Measurements from ENCODE around the gene NFIA.
"Not testable (repeated sequence)": the region's sequence is repeated elsewhere in the genome, so short reads cannot be mapped to it uniquely, and the experiment has no call there.

The NFIA gene

GRCh38 chr1:61462628-61463027, 380.3 kb downstream of the NFIA start:
- DNase-seq, result no peak

DNA sequence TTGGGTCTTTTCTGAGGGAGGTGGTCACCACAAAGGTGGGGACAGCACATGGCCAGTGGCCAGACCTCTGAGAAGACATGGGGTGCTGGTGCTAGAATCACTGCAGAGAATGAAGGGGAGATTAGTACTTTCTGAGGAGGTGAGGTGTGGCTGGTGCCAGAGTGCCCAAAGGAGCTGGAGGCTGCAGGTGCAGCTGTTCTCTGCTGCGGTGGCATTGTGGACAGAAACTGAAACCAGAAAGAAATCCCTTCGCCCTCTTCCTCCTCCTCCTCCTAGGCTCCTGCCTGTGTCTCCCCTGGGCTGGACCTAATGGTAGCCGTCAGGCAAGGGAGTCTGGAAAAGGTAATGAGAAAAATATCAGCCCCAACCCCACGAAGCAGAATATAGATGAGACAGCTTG, 380.9 kb downstream of the NFIA start:
- DNase-seq, result no peak

GRCh38 chr1:61467836-61468235, 385.5 kb downstream of the NFIA start:
- DNase-seq, result not testable (repeated sequence)

GRCh38 chr1:61469365-61469764, 387.0 kb downstream of the NFIA start:
- DNase-seq, result no peak

DNA sequence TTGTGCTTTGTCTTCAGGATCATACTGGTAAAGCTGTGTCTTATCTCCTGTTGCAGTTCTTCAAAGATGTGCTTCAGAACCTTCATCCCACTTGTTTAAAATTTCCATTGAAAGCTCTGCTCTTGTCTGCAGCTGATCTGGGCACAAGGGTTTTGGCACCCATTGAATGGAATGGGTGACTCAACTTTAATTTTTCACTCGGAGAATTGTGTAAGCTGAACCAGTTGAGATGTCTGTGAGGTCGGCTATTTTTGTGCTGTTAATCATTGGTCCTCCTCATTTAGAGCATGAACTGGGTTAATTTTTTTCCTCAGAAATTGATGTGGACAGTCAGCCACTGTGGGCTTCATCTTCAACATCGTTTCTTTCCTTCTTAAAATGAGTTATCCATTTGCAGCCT, 390.5 kb downstream of the NFIA start:
- DNase-seq, result no peak

- no peak for DNase-seq
Observed at GRCh38 chr1:61474269-61474817, 392.0 kb downstream of the NFIA start.

DNA sequence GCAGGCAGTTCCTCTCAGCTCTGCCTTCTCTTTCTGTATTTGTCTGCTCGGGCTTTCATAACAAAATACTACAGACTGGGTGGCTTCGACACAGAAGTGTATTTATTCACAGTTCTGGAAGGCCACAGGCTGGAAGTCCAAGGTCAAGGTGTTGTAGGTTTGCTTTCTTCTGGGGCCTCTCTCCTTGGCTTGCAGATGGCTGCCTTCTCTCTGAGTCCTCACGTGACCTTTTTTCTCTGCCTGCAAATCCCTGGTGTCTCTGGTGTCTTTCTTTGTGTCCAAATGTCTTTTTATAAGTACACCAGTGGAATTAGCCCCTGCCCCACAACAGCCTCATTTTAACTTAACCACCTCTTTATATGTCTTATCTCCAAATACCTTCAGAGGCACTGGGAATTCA, 392.6 kb downstream of the NFIA start:
- DNase-seq, result no peak

- DNase-seq, result no peak
Observed at GRCh38 chr1:61477301-61477700, 394.9 kb downstream of the NFIA start.

GRCh38 chr1:61480273-61480935, 398.0 kb downstream of the NFIA start:
- DNase-seq, result no peak

- no peak for DNase-seq
Observed at GRCh38 chr1:61481315-61481715, 399.0 kb downstream of the NFIA start.

- DNase-seq, result no peak
Observed at GRCh38 chr1:61482170-61482734, 399.9 kb downstream of the NFIA start.

DNA sequence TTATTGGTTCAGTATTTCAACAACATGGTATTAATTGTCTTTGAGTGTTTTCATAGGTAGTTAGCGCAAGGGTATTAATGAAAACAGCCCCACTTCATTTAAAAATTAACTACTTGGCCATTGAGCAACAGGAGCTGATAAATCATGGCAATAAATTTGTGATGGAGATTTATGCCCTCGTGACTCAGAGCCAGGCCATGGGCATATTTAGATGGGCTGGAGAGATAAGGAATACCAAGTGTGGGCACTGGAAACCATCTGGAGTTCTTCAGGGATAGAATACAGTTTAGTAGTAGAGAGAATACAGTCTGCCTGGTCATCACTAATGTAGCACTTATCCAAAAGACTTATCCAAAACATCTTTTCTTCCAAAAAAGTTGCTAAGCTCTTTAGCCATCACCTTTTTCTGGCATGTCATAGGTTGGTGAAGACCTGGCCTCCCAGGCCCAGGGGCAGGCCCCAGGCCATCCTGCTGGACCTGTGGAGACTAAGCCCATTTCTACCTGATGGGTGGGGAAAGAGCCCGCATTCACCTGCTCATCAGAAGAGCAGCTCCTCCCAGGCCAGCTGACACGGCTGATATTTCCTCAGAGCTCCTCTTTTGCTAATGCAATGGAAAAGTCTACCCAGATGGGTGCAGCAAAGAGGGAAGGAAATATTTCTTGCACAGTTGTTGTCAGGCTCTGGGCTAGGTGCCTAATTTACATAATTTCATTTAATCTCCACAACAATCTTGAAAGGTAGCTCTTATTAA, 404.6 kb downstream of the NFIA start:
- DNase-seq, result no peak

GRCh38 chr1:61487801-61488200, 405.4 kb downstream of the NFIA start:
- DNase-seq, result no peak

DNA sequence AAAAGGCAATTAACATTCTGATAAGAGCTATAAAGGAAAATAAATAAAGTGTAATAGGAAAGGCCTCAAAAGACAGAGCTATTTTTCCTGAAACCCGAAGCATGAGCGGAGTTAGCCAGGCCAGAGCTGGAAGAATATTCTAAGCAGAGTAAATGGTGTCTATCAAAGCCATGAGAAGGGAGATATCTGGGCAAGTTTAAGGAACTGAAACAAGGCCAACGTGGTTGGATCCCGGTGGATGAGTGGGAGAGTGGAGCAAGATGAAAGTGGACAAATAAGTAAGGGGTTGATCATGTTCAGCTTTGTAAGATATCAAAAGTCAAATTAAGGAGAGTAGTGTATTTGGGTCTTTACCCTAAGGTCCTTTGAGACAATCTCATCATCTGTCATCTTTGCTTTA, 408.6 kb downstream of the NFIA start:
- no peak for DNase-seq

GRCh38 chr1:61491497-61491896, 409.1 kb downstream of the NFIA start:
- DNase-seq, result peak; percentile 35

- DNase-seq, result no peak
Observed at GRCh38 chr1:61494000-61494399, 411.6 kb downstream of the NFIA start.

DNA sequence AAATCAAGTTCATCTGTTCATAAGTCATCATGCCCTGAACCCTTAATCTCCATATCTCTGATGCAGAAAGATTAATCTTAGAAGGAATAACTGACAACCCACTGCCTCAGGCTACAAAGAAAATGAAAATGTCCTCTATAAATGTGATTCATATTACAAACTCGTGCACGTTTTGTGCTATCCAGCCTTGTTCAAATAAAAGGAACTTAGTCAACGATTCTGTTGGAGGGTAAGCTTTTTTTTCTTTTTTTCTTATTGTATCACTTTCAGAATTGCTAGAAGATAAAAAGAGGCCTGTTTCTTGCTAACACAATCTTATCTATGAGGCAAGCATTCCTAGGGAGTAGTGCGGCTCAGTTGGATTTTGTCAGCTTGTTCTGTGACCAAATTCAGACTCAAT, 414.1 kb downstream of the NFIA start:
- peak; percentile 67 for DNase-seq

DNA sequence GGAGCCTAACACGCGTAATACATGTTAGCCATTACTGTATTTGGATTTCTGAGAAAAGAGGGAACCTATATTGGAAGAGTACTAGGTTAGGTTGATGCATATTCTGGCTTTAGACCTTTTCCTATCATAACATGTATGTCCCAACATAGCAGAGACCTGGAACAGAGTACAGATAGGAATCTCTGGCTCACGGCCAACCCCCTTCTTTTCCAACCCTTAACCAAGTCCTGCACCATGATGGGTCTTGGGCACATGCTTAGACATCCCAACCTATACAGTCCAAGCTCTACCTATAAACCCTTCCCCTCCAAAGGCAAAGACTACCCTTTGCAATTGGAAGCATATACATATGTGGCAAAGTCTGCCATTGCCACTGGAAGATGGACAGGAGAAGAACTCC, 414.7 kb downstream of the NFIA start:
- no peak for DNase-seq

GRCh38 chr1:61498342-61498741, 416.0 kb downstream of the NFIA start:
- DNase-seq, result no peak

- no peak for DNase-seq
Observed at GRCh38 chr1:61501971-61502916, 419.9 kb downstream of the NFIA start.

DNA sequence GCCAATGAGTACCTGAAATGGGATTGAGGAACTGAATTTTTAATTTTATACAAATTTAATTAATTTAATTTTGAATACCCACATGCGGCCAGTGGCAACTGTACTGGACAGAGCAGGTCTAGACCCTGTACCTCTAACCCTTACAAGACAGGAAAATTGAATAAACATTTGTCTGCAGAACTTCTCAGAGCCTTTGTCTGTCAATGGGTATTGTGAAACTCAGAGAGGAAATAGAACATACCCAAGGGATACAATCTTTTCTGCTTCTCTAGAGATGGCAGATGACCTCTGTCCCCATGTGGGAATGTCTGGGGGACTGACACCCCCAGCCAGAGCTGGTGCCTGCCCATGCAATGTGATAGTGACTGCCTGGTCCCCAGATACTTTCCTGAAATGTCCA, 421.9 kb downstream of the NFIA start:
- no peak for DNase-seq

DNA sequence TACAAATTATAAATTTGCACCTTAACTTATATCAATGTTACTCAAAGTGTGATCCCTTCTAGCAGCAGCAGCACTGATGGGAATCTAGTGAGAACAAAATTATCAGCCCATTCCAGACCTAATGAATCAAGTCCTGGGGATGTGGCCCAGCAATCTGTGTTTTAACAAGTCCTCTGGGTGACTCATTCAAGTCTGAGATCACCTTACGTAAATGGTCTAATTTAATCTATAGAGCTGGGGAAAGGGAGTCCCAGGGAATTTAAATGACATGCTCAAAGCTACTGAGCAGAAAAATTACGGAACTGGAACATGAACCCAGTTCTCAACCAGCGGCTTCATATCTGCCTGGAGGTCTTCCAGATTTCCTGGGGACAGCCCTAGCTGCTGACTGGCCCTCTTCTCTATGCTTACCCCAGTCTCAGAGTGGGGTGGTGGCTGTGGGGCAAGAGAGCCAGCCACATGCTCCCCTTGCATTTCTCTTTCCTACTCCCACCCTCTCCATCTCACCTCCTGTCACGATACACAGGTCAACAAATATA, 422.6 kb downstream of the NFIA start:
- DNase-seq, result peak; percentile 57
